ENCODE measurements around the gene ODAM. TPM values are rescaled to one million over a fixed set of nuclear protein-coding genes. Genes with fewer than 3 reads are reported as not detected.

Gene ODAM
- 1 to 10 TPM in 5 of 6 donors, not detected in 1; 1.1 to 6.5 (median 3.3) TPM for total RNA-seq

GRCh38 chr4:70195425-70195824 is at the start of gene ODAM:
ODAM (plus strand) TSS chr4:70195725; CDS start chr4:70196544, 819 bp downstream.
- no peaks in the 10 kb centered on the region for H3K36me3 ChIP-seq
- WGBS, 2 donors, result 83 to 97% methylated on average over 1 of the region's 1 CpG
- ATAC-seq (ENCODE audit: low FRiP score in 2 of 2) (no peak), DNase-seq (no peak)
- H3K4me1 ChIP-seq, result no peaks in the 10 kb centered on the region
- no peak for TF ChIP-seq POLR2AphosphoS5 (IDR thresholded peaks at IDR 0.05)
- TF ChIP-seq POLR2A (IDR thresholded peaks at IDR 0.05), result no peak
- H3K27me3 ChIP-seq, result no peaks in the 10 kb centered on the region
- no peak within 1 kb of the TSS for H3K4me3 ChIP-seq
- no peak within 1 kb of the TSS for H3K27ac ChIP-seq
- H3K9me3 ChIP-seq, result no peaks in the 10 kb centered on the region

- DNase-seq (no peak), ATAC-seq (ENCODE audit: low FRiP score in 2 of 2) (no peak)
- no peak for TF ChIP-seq POLR2A (IDR thresholded peaks at IDR 0.05)
- TF ChIP-seq EP300 (IDR thresholded peaks at IDR 0.05), result no peak
- TF ChIP-seq CTCF (IDR thresholded peaks at IDR 0.05), result no peak
- TF ChIP-seq POLR2AphosphoS5 (IDR thresholded peaks at IDR 0.05), result no peak
- 64 to 70% methylated on average over 3 of the region's 3 CpGs for WGBS, 2 donors
- Histone ChIP-seq H3K27me3 (no peaks in the 10 kb centered on the region), H3K36me3 (no peaks in the 10 kb centered on the region), H3K9me3 (no peaks in the 10 kb centered on the region), H3K27ac (no peak overlapping the region), H3K4me1 (no peaks in the 10 kb centered on the region), H3K4me3 (no peak overlapping the region)
These were observed 44.3 kb upstream of the ODAM start for GRCh38 chr4:70151271-70151670.

- H3K27ac ChIP-seq, result no peak overlapping the region
- no peak for DNase-seq
- no peak for TF ChIP-seq EP300 (IDR thresholded peaks at IDR 0.05)
- TF ChIP-seq CTCF (IDR thresholded peaks at IDR 0.05), result no peak
- no peak for TF ChIP-seq POLR2A (IDR thresholded peaks at IDR 0.05)
- no peak overlapping the region for H3K4me3 ChIP-seq
- no peaks in the 10 kb centered on the region for H3K27me3 ChIP-seq
- no peak for ATAC-seq (ENCODE audit: low FRiP score in 2 of 2)
- H3K36me3 ChIP-seq, result no peaks in the 10 kb centered on the region
- whole genome bisulfite sequencing, 2 donors, result 85 to 87% methylated on average over 2 of the region's 2 CpGs
- no peaks in the 10 kb centered on the region for H3K4me1 ChIP-seq
- H3K9me3 ChIP-seq, result no peaks in the 10 kb centered on the region
These were observed 43.4 kb upstream of the ODAM start for GRCh38 chr4:70152088-70152487.

GRCh38 chr4:70153937-70154336 is 41.6 kb upstream of the ODAM start, which contains the start of gene PRR27:
PRR27 (plus strand) TSS chr4:70154237; CDS start chr4:70154376, 139 bp downstream.
- DNase-seq, result no peak
- 81 to 87% methylated on average over 3 of the region's 3 CpGs for WGBS, 2 donors
- no peaks in the 10 kb centered on the region for H3K9me3 ChIP-seq
- no peak within 1 kb of the TSS for H3K27ac ChIP-seq
- no peak for TF ChIP-seq POLR2AphosphoS5 (IDR thresholded peaks at IDR 0.05)
- H3K27me3 ChIP-seq, result no peaks in the 10 kb centered on the region
- H3K4me1 ChIP-seq, result no peaks in the 10 kb centered on the region
- no peak for ATAC-seq (ENCODE audit: low FRiP score in 2 of 2)
- H3K4me3 ChIP-seq, result no peak within 1 kb of the TSS
- H3K36me3 ChIP-seq, result no peaks in the 10 kb centered on the region

GRCh38 chr4:70158576-70158975 is 36.9 kb upstream of the ODAM start:
- Histone ChIP-seq H3K4me3 (no peak overlapping the region), H3K4me1 (no peaks in the 10 kb centered on the region), H3K27me3 (no peaks in the 10 kb centered on the region), H3K9me3 (no peaks in the 10 kb centered on the region), H3K27ac (no peak overlapping the region), H3K36me3 (no peaks in the 10 kb centered on the region)
- ATAC-seq (ENCODE audit: low FRiP score in 2 of 2) (no peak), DNase-seq (peak in 1 of 2 donors; percentile 33)
- WGBS, 2 donors, result 49 to 62% methylated on average over 2 of the region's 2 CpGs
- TF ChIP-seq CTCF (IDR thresholded peaks at IDR 0.05) (no peak), EP300 (IDR thresholded peaks at IDR 0.05) (no peak), POLR2A (IDR thresholded peaks at IDR 0.05) (no peak), POLR2AphosphoS5 (IDR thresholded peaks at IDR 0.05) (no peak)

- TF ChIP-seq EP300 (IDR thresholded peaks at IDR 0.05) (no peak), POLR2AphosphoS5 (IDR thresholded peaks at IDR 0.05) (no peak)
- Histone ChIP-seq H3K36me3 (no peaks in the 10 kb centered on the region), H3K4me1 (no peaks in the 10 kb centered on the region), H3K27ac (no peak overlapping the region), H3K4me3 (no peak overlapping the region), H3K9me3 (no peaks in the 10 kb centered on the region), H3K27me3 (no peaks in the 10 kb centered on the region)
- no peak for DNase-seq
- no peak for ATAC-seq (ENCODE audit: low FRiP score in 2 of 2)
- WGBS, 2 donors, result 74 to 81% methylated on average over 5 of the region's 5 CpGs
These were observed 18.4 kb upstream of the ODAM start for GRCh38 chr4:70177090-70177489.

All from upper lobe of left lung (tissue), 6 donors.